Sigmoid colon (tissue), 7 donors: Measurements from ENCODE around the gene NLRC5. TPM values are rescaled to one million over a fixed set of nuclear protein-coding genes. Genes with fewer than 3 reads are reported as not detected.

Experiments used
- DNase-seq: peaks from one replicate; pipeline ENCODE4 v3.0.0-alpha.2; 2019
- H3K27ac ChIP-seq, 4 donors: fragments of 200-600 bp; sonication (generic); one replicate each; pipeline ENCODE4 v1.5.1; 2016 to 2019; ENCODE audit warnings: mild to moderate bottlenecking in 1 of 4
- H3K27me3 ChIP-seq, 3 donors: fragments of 200-600 bp; sonication (generic); one replicate each; pipeline ENCODE4 v1.5.1; 2019; ENCODE audit warnings: mild to moderate bottlenecking in 1 of 3
- H3K36me3 ChIP-seq, 4 donors: fragments of 200-600 bp; sonication (generic); one replicate each; pipeline ENCODE4 v1.5.1; 2016 to 2019
- H3K4me1 ChIP-seq, 4 donors: fragments of 200-600 bp; sonication (generic); one replicate each; pipeline ENCODE4 v1.5.1; 2017 to 2019
- H3K4me3 ChIP-seq, 4 donors: fragments of 200-600 bp; sonication (generic); one replicate each; pipeline ENCODE4 v1.5.1; 2017 to 2019; ENCODE audit warnings: mild to moderate bottlenecking in 2 of 4, moderate library complexity in 1 of 4
- H3K9me3 ChIP-seq, 4 donors: fragments of 200-600 bp in 3 of 4; sonication (generic) in 3 of 4; one replicate each; pipeline versions ENCODE4 v1.5.1 to v1.6.1; 2013 to 2019
- EP300 ChIP-seq, 4 donors: sonication (generic); formaldehyde crosslinking; IDR thresholded peaks; one replicate each; pipeline ENCODE4 v1.6.1; 2017; ENCODE audit warnings: antibody characterized with exemption in 4 of 4
- POLR2A ChIP-seq, 2 donors: fragments of 450-650 bp; IDR thresholded peaks; one replicate each; pipeline ENCODE4 v1.6.1; 2016; ENCODE audit warnings: antibody characterized with exemption in 2 of 2, mild to moderate bottlenecking in 2 of 2, moderate library complexity in 2 of 2
- POLR2AphosphoS5 ChIP-seq, 4 donors: sonication (generic); formaldehyde crosslinking; IDR thresholded peaks; one replicate each; pipeline ENCODE4 v1.6.1; 2017; ENCODE audit warnings: antibody characterized with exemption in 4 of 4
- WGBS, 2 donors: extraction: QIAGEN DNeasy Blood & Tissue Kit; methylation state at CpG; one replicate each; pipeline ENCODE4 v1.1.7; 2013; 5-methylcytosine and 5-hydroxymethylcytosine counted together
- intact Hi-C: fragments of 100-400 bp; cut with DNase I; formaldehyde crosslinking; loops from one replicate; pipeline ENCODE4 v1.15.1; 2023
- polyA plus RNA-seq, 3 donors: library from polyadenylated mRNA; stranded (reverse); fragments of 200-250 nt; gene quantifications; one replicate each; pipeline ENCODE4 v1.2.3, GENCODE V29; 2013
- total RNA-seq, 4 donors: library from RNA; depleted of rRNA; stranded (reverse); fragments of >200 nt; gene quantifications; one replicate each; pipeline ENCODE4 v1.1.0, GENCODE V29; 2016
- TF ChIP-seq, protein P1 (sequence below), 4 experiments: fragments of 450-650 bp in 3 of 4; fragments of 200-600 bp in 1 of 4; IDR thresholded peaks; one replicate each; pipeline ENCODE4 v1.5.1; 2016 to 2019; ENCODE audit warnings: antibody characterized with exemption in 4 of 4, mild to moderate bottlenecking in 3 of 4, moderate library complexity in 2 of 4
- donor health status: healthy with polysubstance abuse.
- donor health status: Bipolar disorder and iron deficiency.
- donor health status: healthy.

NLRC5 gene
- total and polyA plus RNA-seq, 7 donors: 9.5 to 119 (median 19.5) TPM

DNA sequence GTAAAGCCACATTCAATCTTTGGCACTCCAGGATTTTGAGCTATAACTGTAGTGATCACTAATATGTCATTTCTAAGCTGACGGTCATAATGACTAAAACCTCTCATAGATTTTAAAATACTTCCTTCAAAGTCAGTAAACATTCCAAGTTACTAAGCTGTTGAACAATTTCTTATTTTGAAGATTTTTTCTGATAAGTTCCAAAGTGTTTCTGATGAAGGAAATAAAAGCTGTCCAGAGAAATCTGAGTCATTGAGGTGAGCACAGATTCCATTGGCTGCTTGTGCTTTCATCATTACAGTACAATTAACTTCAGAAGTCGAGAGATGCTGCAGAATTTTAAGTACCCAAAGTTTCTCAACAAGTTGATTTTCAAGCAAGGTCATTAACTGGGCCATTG lies 23.9 kb downstream of the NLRC5 start:
- no peak overlapping the region for H3K4me3 ChIP-seq
- no peaks in the 10 kb centered on the region for H3K27me3 ChIP-seq
- intact Hi-C loops: no loop called here
- H3K9me3 ChIP-seq: no peaks in the 10 kb centered on the region
- H3K4me1 ChIP-seq: no peaks in the 10 kb centered on the region
- H3K36me3 ChIP-seq: peaks cover 0 to 12% (median 7%) of the 10 kb centered on the region in 4 donors
- no peak overlapping the region for H3K27ac ChIP-seq
- WGBS, 2 donors: 79 to 90% methylated on average over 2 of the region's 2 CpGs
- TF ChIP-seq POLR2AphosphoS5 (IDR thresholded peaks at IDR 0.05): no peak
- no peak for DNase-seq

DNA sequence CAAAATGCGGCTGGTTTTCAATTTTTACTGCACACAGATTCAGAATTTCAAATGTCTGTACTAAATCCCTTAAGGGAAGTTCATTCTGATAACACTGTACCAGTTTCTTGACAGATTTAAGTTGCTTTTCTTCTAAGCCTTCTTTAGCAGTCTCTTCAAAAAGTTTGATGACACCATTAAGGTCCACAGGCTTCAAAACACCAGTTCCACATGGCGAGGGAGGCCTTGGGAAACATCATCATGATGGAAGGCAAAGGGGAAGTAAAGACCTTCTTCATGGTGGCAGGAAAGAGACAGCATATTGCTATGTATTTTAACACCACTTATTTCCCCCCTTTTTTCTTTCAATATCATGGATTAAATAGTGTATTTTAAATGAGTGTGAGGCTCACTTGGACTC lies 24.5 kb downstream of the NLRC5 start:
- H3K36me3 ChIP-seq: peaks cover 0 to 17% (median 13%) of the 10 kb centered on the region in 4 donors
- no peak for TF ChIP-seq EP300 (IDR thresholded peaks at IDR 0.05)
- TF ChIP-seq POLR2A (IDR thresholded peaks at IDR 0.05): no peak
- TF ChIP-seq, protein P1, sequence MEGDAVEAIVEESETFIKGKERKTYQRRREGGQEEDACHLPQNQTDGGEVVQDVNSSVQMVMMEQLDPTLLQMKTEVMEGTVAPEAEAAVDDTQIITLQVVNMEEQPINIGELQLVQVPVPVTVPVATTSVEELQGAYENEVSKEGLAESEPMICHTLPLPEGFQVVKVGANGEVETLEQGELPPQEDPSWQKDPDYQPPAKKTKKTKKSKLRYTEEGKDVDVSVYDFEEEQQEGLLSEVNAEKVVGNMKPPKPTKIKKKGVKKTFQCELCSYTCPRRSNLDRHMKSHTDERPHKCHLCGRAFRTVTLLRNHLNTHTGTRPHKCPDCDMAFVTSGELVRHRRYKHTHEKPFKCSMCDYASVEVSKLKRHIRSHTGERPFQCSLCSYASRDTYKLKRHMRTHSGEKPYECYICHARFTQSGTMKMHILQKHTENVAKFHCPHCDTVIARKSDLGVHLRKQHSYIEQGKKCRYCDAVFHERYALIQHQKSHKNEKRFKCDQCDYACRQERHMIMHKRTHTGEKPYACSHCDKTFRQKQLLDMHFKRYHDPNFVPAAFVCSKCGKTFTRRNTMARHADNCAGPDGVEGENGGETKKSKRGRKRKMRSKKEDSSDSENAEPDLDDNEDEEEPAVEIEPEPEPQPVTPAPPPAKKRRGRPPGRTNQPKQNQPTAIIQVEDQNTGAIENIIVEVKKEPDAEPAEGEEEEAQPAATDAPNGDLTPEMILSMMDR (IDR thresholded peaks at IDR 0.05): no peak
- TF ChIP-seq POLR2AphosphoS5 (IDR thresholded peaks at IDR 0.05): no peak
- H3K27ac ChIP-seq: peak overlapping the region in 3 of 4 donors; percentile 8 to 32 (median 29)
- no peaks in the 10 kb centered on the region for H3K27me3 ChIP-seq
- H3K4me1 ChIP-seq: no peaks in the 10 kb centered on the region
- no peak overlapping the region for H3K4me3 ChIP-seq
- no peak for DNase-seq
- WGBS, 2 donors: 65 to 94% methylated on average over 2 of the region's 2 CpGs
- intact Hi-C loops: no loop called here
- H3K9me3 ChIP-seq: no peaks in the 10 kb centered on the region

DNA sequence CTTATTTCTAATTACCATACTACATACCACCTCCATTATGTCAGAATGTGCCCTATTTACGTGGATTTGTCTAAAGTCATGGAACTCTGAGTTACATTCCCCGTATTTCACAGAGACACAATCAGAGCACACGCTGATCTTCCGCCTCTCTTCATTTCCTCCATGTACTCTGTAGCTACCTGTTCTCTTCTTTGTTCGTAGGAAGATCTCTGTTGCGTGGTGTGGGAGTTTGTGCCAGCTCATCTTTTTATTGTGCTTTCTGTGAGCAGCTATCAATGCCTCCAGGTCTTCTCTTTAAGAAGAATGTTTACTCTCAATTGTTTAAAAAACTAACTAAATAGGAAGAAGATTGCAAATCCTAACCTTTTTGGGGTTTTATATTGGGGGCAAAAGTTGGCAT lies 26.9 kb downstream of the NLRC5 start:
- WGBS, 2 donors: 90 to 94% methylated on average over 6 of the region's 6 CpGs
- no peaks in the 10 kb centered on the region for H3K4me1 ChIP-seq
- intact Hi-C loops: no loop called here
- no peak overlapping the region for H3K4me3 ChIP-seq
- H3K36me3 ChIP-seq: peaks cover 4 to 38% (median 33%) of the 10 kb centered on the region in 4 donors
- H3K9me3 ChIP-seq: no peaks in the 10 kb centered on the region
- no peak for TF ChIP-seq EP300 (IDR thresholded peaks at IDR 0.05)
- TF ChIP-seq, protein P1 (IDR thresholded peaks at IDR 0.05): no peak
- TF ChIP-seq POLR2AphosphoS5 (IDR thresholded peaks at IDR 0.05): no peak
- TF ChIP-seq POLR2A (IDR thresholded peaks at IDR 0.05): no peak
- H3K27ac ChIP-seq: no peak overlapping the region
- H3K27me3 ChIP-seq: no peaks in the 10 kb centered on the region
- no peak for DNase-seq

DNA sequence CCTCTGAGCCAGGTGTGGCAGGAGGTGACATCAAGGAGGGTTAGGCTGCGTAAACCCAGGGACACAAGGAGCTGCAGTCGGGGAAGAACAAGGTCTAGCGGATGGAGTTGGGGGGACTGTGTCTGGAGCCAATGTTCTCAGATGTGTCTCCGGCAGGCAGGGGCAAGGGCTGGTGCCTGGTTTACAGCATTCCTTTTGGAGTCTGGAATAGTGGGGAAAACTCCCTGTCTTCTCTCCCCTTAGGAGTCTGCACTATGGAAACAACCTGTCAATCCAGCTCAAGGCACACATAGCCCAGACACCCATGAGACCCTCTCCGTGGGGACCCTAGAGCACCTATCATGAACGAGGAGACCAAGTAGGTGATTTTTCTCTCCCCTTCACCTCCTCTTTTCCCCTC lies 27.5 kb downstream of the NLRC5 start:
- DNase-seq: no peak
- no peak for TF ChIP-seq EP300 (IDR thresholded peaks at IDR 0.05)
- TF ChIP-seq, protein P1 (IDR thresholded peaks at IDR 0.05): no peak
- no peak for TF ChIP-seq POLR2AphosphoS5 (IDR thresholded peaks at IDR 0.05)
- TF ChIP-seq POLR2A (IDR thresholded peaks at IDR 0.05): no peak
- Histone ChIP-seq H3K9me3 (no peaks in the 10 kb centered on the region), H3K4me3 (no peak overlapping the region), H3K27ac (no peak overlapping the region), H3K4me1 (no peaks in the 10 kb centered on the region), H3K36me3 (peaks cover 4 to 43% (median 38%) of the 10 kb centered on the region in 4 donors), H3K27me3 (no peaks in the 10 kb centered on the region)
- intact Hi-C loops: no loop called here
- 88 to 97% methylated on average over 6 of the region's 6 CpGs for WGBS, 2 donors

DNA sequence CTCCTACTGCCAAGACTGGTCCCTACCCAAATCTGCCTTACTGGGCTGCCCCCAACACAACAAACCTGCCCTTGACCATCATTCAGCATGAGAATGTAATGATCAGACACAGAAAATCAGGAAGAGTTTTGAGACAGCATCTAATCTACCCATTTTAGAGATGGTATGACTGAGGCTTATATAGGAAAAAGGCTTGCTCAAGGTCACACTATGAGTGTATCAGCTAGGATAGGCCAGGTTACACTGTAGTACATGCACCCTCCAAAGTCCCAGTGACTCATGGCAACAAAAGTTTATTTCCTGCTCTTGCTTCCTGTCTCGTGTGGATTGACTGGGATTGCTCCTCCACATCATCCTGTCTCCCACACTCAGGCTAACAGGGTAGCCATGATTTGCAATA lies 27.9 kb downstream of the NLRC5 start:
- Histone ChIP-seq H3K9me3 (no peaks in the 10 kb centered on the region), H3K36me3 (peaks cover 4 to 48% (median 40%) of the 10 kb centered on the region in 4 donors), H3K4me3 (no peak overlapping the region), H3K27me3 (no peaks in the 10 kb centered on the region), H3K27ac (no peak overlapping the region), H3K4me1 (no peaks in the 10 kb centered on the region)
- peak; percentile 2 for DNase-seq
- TF ChIP-seq EP300 (IDR thresholded peaks at IDR 0.05) (no peak), POLR2A (IDR thresholded peaks at IDR 0.05) (no peak), POLR2AphosphoS5 (IDR thresholded peaks at IDR 0.05) (no peak)
- TF ChIP-seq, protein P1 (IDR thresholded peaks at IDR 0.05): no peak
- intact Hi-C loops: no loop called here
- 54 to 59% methylated on average over 1 of the region's 1 CpG for WGBS, 2 donors
